ENCODE measurements around the gene UBALD2.

GRCh38 chr17:76238847-76239537, 26.2 kb upstream of the UBALD2 start:
- TF ChIP-seq, protein P1, sequence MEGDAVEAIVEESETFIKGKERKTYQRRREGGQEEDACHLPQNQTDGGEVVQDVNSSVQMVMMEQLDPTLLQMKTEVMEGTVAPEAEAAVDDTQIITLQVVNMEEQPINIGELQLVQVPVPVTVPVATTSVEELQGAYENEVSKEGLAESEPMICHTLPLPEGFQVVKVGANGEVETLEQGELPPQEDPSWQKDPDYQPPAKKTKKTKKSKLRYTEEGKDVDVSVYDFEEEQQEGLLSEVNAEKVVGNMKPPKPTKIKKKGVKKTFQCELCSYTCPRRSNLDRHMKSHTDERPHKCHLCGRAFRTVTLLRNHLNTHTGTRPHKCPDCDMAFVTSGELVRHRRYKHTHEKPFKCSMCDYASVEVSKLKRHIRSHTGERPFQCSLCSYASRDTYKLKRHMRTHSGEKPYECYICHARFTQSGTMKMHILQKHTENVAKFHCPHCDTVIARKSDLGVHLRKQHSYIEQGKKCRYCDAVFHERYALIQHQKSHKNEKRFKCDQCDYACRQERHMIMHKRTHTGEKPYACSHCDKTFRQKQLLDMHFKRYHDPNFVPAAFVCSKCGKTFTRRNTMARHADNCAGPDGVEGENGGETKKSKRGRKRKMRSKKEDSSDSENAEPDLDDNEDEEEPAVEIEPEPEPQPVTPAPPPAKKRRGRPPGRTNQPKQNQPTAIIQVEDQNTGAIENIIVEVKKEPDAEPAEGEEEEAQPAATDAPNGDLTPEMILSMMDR (IDR thresholded peaks at IDR 0.05) = no peak
- no peak for TF ChIP-seq POLR2A (IDR thresholded peaks at IDR 0.05)
